NCI-H1436 treated with DMSO at 0.1 percent for 48 hours (cell line): ENCODE measurements around the gene LTV1.
"Not testable (repeated sequence)": the region's sequence is repeated elsewhere in the genome, so short reads cannot be mapped to it uniquely, and the experiment has no call there.

Experiments used
- DNase-seq: peaks from one replicate; lab custom pipeline; 2025; lab: John Stamatoyannopoulos, UW

The LTV1 gene

GRCh38 chr6:143842461-143842901 is 657 bp upstream of the LTV1 start:
- no peak for DNase-seq

GRCh38 chr6:143843677-143843999 is 500 bp downstream of the LTV1 start:
- no peak for DNase-seq

- DNase-seq: no peak
Measured at GRCh38 chr6:143844006-143844405, 868 bp downstream of the LTV1 start.

- no peak for DNase-seq
Measured at GRCh38 chr6:143845033-143845432, 1.9 kb downstream of the LTV1 start.

- not testable (repeated sequence) for DNase-seq
Measured at GRCh38 chr6:143851706-143852105, 8.6 kb downstream of the LTV1 start.

GRCh38 chr6:143855057-143855456 is 11.9 kb downstream of the LTV1 start:
- not testable (repeated sequence) for DNase-seq

GRCh38 chr6:143856762-143857161 is 13.6 kb downstream of the LTV1 start:
- not testable (repeated sequence) for DNase-seq

- DNase-seq: no peak
Measured at GRCh38 chr6:143857651-143858050, 14.5 kb downstream of the LTV1 start.

GRCh38 chr6:143859891-143860660 is 16.9 kb downstream of the LTV1 start:
- no peak for DNase-seq

- DNase-seq: no peak
Measured at GRCh38 chr6:143863771-143864170, 20.6 kb downstream of the LTV1 start.

- no peak for DNase-seq
Measured at GRCh38 chr6:143864234-143864633, 21.1 kb downstream of the LTV1 start, which contains the start of gene ZC2HC1B. ZC2HC1B (plus strand) TSS chr6:143864474; CDS start chr6:143864540, 66 bp downstream.

- no peak for DNase-seq
Measured at GRCh38 chr6:143867236-143867635, 24.1 kb downstream of the LTV1 start.

GRCh38 chr6:143868808-143869207 is 25.7 kb downstream of the LTV1 start:
- not testable (repeated sequence) for DNase-seq

GRCh38 chr6:143871202-143871730 is 28.1 kb downstream of the LTV1 start:
- DNase-seq: not testable (repeated sequence)

- no peak for DNase-seq
Measured at GRCh38 chr6:143872201-143872600, 29.1 kb downstream of the LTV1 start.

GRCh38 chr6:143873600-143873999 is 30.5 kb downstream of the LTV1 start:
- DNase-seq: not testable (repeated sequence)

- not testable (repeated sequence) for DNase-seq
Measured at GRCh38 chr6:143874503-143874902, 31.4 kb downstream of the LTV1 start.

- no peak for DNase-seq
Measured at GRCh38 chr6:143877584-143878271, 34.6 kb downstream of the LTV1 start.

GRCh38 chr6:143878272-143878760 is 35.2 kb downstream of the LTV1 start:
- no peak for DNase-seq

- no peak for DNase-seq
Measured at GRCh38 chr6:143880412-143880811, 37.3 kb downstream of the LTV1 start.

- no peak for DNase-seq
Measured at GRCh38 chr6:143882401-143882930, 39.3 kb downstream of the LTV1 start.

- DNase-seq: no peak
Measured at GRCh38 chr6:143884216-143884900, 41.2 kb downstream of the LTV1 start.
